Stomach (tissue), 4 donors: ENCODE measurements around the gene GPR35.

Experiments used
- CTCF ChIP-seq, 7 experiments: fragments of 450-650 bp in 4 of 7; fragments of 200-600 bp in 3 of 7; sonication (generic) in 3 of 7; IDR thresholded peaks; one replicate each; pipeline ENCODE4 v1.5.1; 2016 to 2019; ENCODE audit warnings: antibody characterized with exemption in 7 of 7, control low read depth in 2 of 7, mild to moderate bottlenecking in 1 of 7
- POLR2AphosphoS5 ChIP-seq, 3 donors: sonication (generic); formaldehyde crosslinking; IDR thresholded peaks; one replicate each; pipeline ENCODE4 v1.6.1; 2016; ENCODE audit warnings: antibody characterized with exemption in 3 of 3

DNA sequence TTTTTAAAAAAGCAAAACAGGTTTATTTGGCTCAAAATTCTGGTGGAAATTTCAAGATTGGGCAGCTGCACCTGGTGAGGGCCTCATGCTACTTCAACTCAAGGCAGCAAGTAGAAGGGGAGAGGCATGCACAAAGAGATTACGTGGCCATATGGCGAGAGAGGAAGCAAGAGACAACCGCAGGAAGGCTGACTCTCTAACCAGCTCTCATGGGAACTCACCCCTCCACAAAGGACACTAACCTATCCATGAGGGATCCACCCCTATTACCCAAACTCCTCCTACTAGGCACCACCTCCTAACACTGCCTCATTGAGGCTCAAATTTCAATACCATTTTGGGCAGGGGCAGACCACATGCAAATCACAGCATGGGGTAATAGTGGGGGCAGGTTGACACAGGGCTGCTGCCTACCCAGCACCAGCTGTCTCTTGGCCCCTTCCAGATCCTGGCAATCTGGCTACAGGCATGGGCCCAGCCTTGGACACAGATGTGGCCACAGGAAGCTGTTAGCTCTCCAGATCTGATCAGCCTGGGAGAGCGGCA, 40.7 kb upstream of the GPR35 start:
- no peak for TF ChIP-seq CTCF (IDR thresholded peaks at IDR 0.05)
- no peak for TF ChIP-seq POLR2AphosphoS5 (IDR thresholded peaks at IDR 0.05)
